Breast epithelium (tissue), 4 donors: Measurements from ENCODE around the gene AAMDC. TPM values are rescaled to one million over a fixed set of nuclear protein-coding genes. Genes with fewer than 3 reads are reported as not detected.

Experiments
- DNase-seq, 2 donors: peaks; one replicate each; pipeline ENCODE4 v3.0.0-alpha.2; 2019; ENCODE audit warnings: low spot score in 2 of 2
- H3K27ac ChIP-seq, 2 donors: fragments of 200-600 bp; sonication (generic) in 1 of 2; one replicate each; pipeline ENCODE4 v1.5.1; 2016 to 2019; ENCODE audit warnings: mild to moderate bottlenecking in 1 of 2
- H3K27me3 ChIP-seq, 2 donors: fragments of 200-600 bp; sonication (generic) in 1 of 2; one replicate each; pipeline versions ENCODE4 v1.5.1 to v1.6.0; 2017 to 2019; ENCODE audit warnings: control low read depth in 1 of 2, mild to moderate bottlenecking in 1 of 2
- H3K36me3 ChIP-seq: fragments of 200-600 bp; one replicate; pipeline ENCODE4 v1.5.1; 2019
- H3K4me1 ChIP-seq, 2 donors: fragments of 200-600 bp; sonication (generic); one replicate each; pipeline ENCODE4 v1.5.1; 2016 to 2019; ENCODE audit warnings: control low read depth in 1 of 2
- H3K4me3 ChIP-seq, 3 donors: fragments of 200-600 bp; sonication (generic); 1 replicate in 2 of 3; 2 replicates in 1 of 3; pipeline ENCODE4 v1.5.1; 2016 to 2019; ENCODE audit warnings: mild to moderate bottlenecking in 3 of 3, moderate library complexity in 2 of 3
- H3K9me3 ChIP-seq, 2 donors: fragments of 200-600 bp; sonication (generic) in 1 of 2; one replicate each; pipeline ENCODE4 v1.5.1; 2016 to 2019; ENCODE audit warnings: control low read depth in 1 of 2
- POLR2A ChIP-seq: fragments of 450-650 bp; IDR thresholded peaks from one replicate; pipeline ENCODE4 v1.6.1; 2016; ENCODE audit warnings: antibody characterized with exemption, mild to moderate bottlenecking, moderate library complexity
- POLR2AphosphoS5 ChIP-seq, 3 donors: sonication (generic); formaldehyde crosslinking; IDR thresholded peaks; one replicate each; pipeline ENCODE4 v1.6.1; 2017; ENCODE audit warnings: antibody characterized with exemption in 3 of 3
- intact Hi-C: fragments of 100-400 bp; cut with DNase I; formaldehyde crosslinking; loops from one replicate; pipeline ENCODE4 v1.15.1; 2023; ENCODE audit warnings: low total_unique reads
- total RNA-seq, 3 donors: library from RNA; depleted of rRNA; stranded (reverse); fragments of >200 nt; gene quantifications; one replicate each; pipeline ENCODE4 v1.1.0, GENCODE V29; 2016
- TF ChIP-seq, protein P1 (sequence below), 3 donors: fragments of 450-650 bp; IDR thresholded peaks; one replicate each; pipeline ENCODE4 v1.5.1; 2016 to 2017; ENCODE audit warnings: antibody characterized with exemption in 3 of 3, mild to moderate bottlenecking in 3 of 3, moderate library complexity in 3 of 3

Gene AAMDC
- total RNA-seq, 3 donors from 2014 or later: 26.2 to 64.8 (median 30.5) TPM

DNA sequence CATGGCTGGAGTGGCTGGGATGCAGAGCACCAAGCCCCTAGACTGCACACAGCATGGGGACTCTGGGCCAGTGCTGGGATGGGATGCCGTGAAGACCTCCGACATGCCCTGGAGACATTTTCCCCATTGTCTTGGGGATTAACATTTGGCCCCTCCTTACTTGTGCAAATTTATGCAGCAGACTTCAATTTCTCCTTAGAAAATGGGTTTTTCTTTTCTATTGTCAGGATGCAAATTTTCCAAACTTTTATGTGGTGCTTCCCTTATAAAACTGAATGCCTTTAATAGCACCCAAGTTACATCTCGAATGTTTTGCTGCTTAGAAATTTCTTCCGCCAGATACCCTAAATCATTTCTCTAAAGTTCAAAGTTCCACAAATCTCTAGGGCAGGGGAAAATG is 29.6 kb upstream of the AAMDC start:
- intact Hi-C loops: no loop called here

DNA sequence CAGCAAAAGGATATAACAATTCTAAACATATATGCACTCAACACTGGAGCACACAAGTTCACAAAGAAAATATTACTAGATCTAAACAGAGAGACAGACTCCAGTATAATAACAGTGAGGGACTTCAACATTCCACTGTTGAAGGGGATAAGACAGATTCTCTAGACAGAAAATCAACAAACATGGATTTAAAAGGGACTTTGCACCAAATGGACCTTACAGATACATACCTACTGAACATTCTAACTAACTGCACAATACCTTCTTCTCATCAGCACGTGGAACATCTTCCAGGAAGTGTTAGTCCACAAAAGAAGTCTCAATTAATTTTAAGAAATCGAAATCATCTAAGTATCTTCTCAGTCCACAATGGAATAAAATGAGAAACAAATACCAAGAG is 27.0 kb upstream of the AAMDC start:
- H3K9me3 ChIP-seq: no peaks in the 10 kb centered on the region
- no peaks in the 10 kb centered on the region for H3K4me1 ChIP-seq
- no peaks in the 10 kb centered on the region for H3K27me3 ChIP-seq
- no peak overlapping the region for H3K4me3 ChIP-seq
- intact Hi-C loops: no loop called here
- H3K36me3 ChIP-seq: no peaks in the 10 kb centered on the region
- TF ChIP-seq POLR2A (no peak), POLR2AphosphoS5 (IDR thresholded peaks at IDR 0.05) (no peak)
- TF ChIP-seq, protein P1, sequence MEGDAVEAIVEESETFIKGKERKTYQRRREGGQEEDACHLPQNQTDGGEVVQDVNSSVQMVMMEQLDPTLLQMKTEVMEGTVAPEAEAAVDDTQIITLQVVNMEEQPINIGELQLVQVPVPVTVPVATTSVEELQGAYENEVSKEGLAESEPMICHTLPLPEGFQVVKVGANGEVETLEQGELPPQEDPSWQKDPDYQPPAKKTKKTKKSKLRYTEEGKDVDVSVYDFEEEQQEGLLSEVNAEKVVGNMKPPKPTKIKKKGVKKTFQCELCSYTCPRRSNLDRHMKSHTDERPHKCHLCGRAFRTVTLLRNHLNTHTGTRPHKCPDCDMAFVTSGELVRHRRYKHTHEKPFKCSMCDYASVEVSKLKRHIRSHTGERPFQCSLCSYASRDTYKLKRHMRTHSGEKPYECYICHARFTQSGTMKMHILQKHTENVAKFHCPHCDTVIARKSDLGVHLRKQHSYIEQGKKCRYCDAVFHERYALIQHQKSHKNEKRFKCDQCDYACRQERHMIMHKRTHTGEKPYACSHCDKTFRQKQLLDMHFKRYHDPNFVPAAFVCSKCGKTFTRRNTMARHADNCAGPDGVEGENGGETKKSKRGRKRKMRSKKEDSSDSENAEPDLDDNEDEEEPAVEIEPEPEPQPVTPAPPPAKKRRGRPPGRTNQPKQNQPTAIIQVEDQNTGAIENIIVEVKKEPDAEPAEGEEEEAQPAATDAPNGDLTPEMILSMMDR (IDR thresholded peaks at IDR 0.05): no peak
- H3K27ac ChIP-seq: no peak overlapping the region
- no peak for DNase-seq

More for the DNA sequence above, 29.6 kb upstream of the AAMDC start:
- no peaks in the 10 kb centered on the region for H3K9me3 ChIP-seq
- no peak overlapping the region for H3K27ac ChIP-seq
- H3K4me1 ChIP-seq: no peaks in the 10 kb centered on the region
- H3K36me3 ChIP-seq: no peaks in the 10 kb centered on the region
- H3K4me3 ChIP-seq: no peak overlapping the region
- no peak for TF ChIP-seq POLR2AphosphoS5 (IDR thresholded peaks at IDR 0.05)
- TF ChIP-seq POLR2A: no peak
- TF ChIP-seq, protein P1 (IDR thresholded peaks at IDR 0.05): no peak
- no peak for DNase-seq
- H3K27me3 ChIP-seq: no peaks in the 10 kb centered on the region

DNA sequence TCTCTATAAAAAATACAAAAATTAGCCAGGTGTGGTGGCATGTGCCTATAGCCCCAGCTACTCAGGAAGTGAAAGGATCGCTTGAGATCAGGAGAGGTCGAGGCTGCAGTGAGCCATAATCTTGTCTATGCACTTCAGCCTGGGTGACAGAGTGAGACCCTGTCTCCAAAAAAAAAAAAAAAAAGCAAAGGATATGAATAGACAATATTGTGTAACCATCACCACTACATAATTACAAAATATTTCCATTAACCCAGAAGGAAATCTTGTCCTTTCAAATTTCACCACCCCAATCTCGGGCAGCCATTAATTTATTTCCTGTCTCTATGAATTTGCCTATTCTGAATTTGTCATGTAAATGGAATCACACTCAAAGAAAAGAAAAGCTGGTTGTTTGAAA is 21.6 kb upstream of the AAMDC start:
- TF ChIP-seq POLR2AphosphoS5 (IDR thresholded peaks at IDR 0.05) (no peak), POLR2A (no peak)
- no peak for DNase-seq
- no peak overlapping the region for H3K27ac ChIP-seq
- H3K4me1 ChIP-seq: no peaks in the 10 kb centered on the region
- H3K36me3 ChIP-seq: no peaks in the 10 kb centered on the region
- H3K9me3 ChIP-seq: no peaks in the 10 kb centered on the region
- no peaks in the 10 kb centered on the region for H3K27me3 ChIP-seq
- no peak overlapping the region for H3K4me3 ChIP-seq
- intact Hi-C loops: no loop called here

DNA sequence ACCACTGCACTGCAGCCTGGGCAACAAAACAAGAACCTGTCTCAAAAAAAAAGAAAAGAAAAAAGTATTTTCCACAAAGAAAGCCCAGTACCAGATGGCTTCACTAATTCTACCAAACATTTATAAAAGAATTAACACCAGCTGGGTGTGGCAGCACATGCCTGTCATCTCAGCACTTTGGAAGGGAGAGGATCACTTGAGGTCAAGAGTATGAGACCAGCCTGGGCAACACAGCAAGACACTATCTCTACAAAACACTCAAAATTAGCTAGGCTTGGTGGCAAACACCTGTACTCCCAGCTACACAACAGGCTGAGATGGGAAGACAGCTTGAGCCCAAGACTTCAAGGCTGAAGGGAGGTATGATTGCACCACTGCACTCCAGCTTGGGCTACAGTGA is 20.5 kb upstream of the AAMDC start:
- H3K27me3 ChIP-seq: no peaks in the 10 kb centered on the region
- intact Hi-C loops: no loop called here
- H3K4me3 ChIP-seq: no peak overlapping the region
- no peaks in the 10 kb centered on the region for H3K9me3 ChIP-seq
- no peaks in the 10 kb centered on the region for H3K36me3 ChIP-seq
- no peak for DNase-seq
- H3K4me1 ChIP-seq: no peaks in the 10 kb centered on the region
- no peak overlapping the region for H3K27ac ChIP-seq
- no peak for TF ChIP-seq POLR2A
- TF ChIP-seq, protein P1 (IDR thresholded peaks at IDR 0.05): no peak
- TF ChIP-seq POLR2AphosphoS5 (IDR thresholded peaks at IDR 0.05): no peak

DNA sequence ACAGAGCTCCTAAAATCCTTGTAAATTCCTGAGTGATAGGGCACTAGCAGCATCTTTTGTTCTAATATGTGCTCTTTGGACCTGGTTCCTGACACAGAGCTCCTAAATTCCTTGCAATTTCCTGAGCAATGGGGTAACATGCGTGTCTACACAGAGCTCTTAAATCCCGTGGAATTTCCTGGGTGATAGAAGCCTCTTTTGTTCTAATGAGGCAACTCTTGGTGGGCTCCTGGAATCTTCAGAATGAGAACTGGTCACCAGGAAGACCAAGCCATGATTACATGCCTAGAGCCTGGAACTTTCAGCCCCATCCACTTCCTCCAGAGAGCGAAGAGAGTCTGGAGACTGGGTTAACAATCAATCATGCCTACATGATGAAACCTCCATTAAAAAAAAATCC is 19.5 kb upstream of the AAMDC start:
- intact Hi-C loops: no loop called here
- TF ChIP-seq, protein P1 (IDR thresholded peaks at IDR 0.05): no peak
- TF ChIP-seq POLR2AphosphoS5 (IDR thresholded peaks at IDR 0.05) (no peak), POLR2A (no peak)
- Histone ChIP-seq H3K27ac (no peak overlapping the region), H3K27me3 (no peaks in the 10 kb centered on the region), H3K36me3 (no peaks in the 10 kb centered on the region), H3K4me3 (no peak overlapping the region), H3K4me1 (no peaks in the 10 kb centered on the region), H3K9me3 (no peaks in the 10 kb centered on the region)
- no peak for DNase-seq

DNA sequence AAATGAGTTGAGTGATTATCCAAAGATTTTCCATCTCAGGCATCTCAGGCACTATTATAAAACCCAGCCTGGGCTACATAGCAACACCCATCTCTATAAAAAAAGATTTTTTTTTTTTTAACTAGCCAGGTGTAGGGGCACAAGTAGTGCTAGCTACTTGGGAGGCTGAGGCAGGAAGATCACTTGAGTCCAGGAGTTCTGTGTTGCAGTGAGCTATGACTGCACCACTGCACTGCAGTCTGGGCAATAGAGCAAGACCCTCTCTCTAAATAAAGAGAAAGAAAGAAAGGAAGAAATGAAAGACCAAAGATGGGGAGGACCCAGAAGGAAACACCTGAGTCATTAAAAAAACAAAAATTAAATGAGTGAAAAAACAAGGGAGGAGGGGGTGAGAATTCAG is 14.5 kb upstream of the AAMDC start:
- Histone ChIP-seq H3K36me3 (no peaks in the 10 kb centered on the region), H3K27me3 (no peaks in the 10 kb centered on the region), H3K4me3 (no peak overlapping the region), H3K27ac (no peak overlapping the region), H3K4me1 (no peaks in the 10 kb centered on the region), H3K9me3 (no peaks in the 10 kb centered on the region)
- no peak for DNase-seq
- no peak for TF ChIP-seq POLR2A
- TF ChIP-seq POLR2AphosphoS5 (IDR thresholded peaks at IDR 0.05): no peak
- TF ChIP-seq, protein P1 (IDR thresholded peaks at IDR 0.05): no peak
- intact Hi-C loops: no loop called here
